ENCODE data around the gene EML6. TPM values are rescaled to one million over a fixed set of nuclear protein-coding genes. Genes with fewer than 3 reads are reported as not detected.
A peak's percentile ranks its signal among the peaks of the same experiment; 100 is the strongest.

The EML6 gene
- polyA plus RNA-seq, 2 of the 4 experiments (the other 2 are of a cell fraction) = 1.4 to 1.5 TPM

DNA sequence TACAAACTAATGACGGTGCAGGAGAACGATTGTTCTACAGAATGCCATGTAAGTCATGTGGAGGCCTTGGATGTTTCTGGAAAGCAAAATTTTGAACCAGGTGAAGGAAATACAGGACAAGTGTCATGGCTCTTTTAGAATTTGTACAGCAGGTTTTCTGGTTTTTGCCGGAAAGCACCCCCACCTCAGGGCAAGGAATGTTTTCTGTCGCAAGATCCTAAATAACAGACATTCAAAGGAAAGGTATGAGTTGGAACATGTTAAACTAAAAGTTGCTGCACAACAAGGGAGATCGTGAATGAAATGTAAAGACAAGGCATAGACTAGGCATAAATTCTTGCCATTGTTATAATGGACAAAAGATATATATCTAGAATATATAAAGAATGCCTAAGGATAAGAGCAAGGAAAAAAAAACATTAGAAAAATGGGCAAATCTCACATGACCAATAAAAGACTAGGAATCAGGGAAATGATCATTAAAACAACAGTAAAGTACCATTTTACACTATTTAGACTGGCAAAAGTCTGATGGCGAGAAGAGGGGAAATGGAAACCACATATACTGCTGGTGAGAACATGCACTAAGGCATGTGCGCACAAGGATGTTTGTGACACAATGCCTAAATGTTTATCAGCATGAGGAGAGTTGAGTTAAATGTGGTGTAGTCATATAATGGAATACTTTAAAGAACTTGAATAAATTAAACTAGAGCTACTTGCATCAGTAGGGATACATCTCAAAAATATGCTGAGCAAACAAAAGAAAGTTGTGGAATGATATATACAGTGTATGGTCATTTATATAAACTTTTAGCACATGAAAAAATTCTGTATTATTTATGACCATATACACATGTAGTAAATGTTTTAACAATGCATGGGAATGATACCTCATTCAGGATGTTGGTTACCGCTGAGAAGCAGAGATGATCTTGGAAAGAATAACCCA is 127.0 kb downstream of the EML6 start:
- no peaks in the 10 kb centered on the region for H3K9me3 ChIP-seq
- H3K27ac ChIP-seq = no peak overlapping the region
- POLR2A ChIA-PET = no interaction called here
- ATAC-seq (no peak), FAIRE-seq (no peak), DNase-seq (ENCODE audit: low read depth in 1 of 2, low spot score in 1 of 2) (no peak)
- no peaks in the 10 kb centered on the region for H3K4me1 ChIP-seq
- CTCF ChIA-PET = interaction anchor here (1.0 kb wide), 1 partner anchor 11 kb away, joined by 4 read pairs; no protein-coding TSS in a partner anchor
- 87% methylated on average over 8 of the region's 8 CpGs for WGBS (ENCODE audit: missing lambda C conversion rate)
- no peak overlapping the region for H3K4me3 ChIP-seq
- no peak for TF ChIP-seq CEBPB (IDR thresholded peaks at IDR 0.05)
- TF ChIP-seq MAFK (IDR thresholded peaks at IDR 0.05; ENCODE audit: partially characterized antibody) = peak; percentile 81
- no peak overlapping the region for H3K4me2 ChIP-seq

DNA sequence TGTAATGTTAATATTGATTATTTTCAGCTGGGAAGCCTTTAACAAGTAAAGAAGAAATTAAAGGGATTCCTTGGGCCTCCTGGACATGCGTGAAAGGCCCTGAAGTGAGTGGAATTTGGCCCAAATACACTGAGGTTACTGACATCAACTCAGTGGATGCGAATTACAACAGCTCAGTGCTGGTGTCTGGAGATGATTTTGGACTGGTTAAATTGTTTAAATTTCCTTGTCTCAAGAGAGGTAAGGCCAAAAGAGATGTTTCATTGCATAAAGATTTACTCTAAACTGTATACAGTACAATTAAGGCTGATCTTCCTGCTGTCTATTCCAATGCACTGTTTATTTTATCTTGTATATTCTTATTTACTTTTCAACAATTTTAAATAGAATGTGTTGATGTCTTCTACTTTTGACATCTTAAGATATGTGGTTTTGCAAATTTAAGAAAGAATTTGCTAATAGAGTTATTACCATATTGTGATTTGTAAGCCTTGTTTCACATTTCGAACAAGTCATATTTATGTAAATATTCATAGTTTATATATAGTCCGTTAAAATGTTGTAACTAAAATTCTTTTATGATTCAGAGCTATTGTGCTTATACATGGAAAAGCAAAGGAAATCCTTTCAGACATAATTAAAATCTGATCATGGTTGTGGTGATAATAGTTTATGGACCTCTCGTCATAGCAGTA is 130.3 kb downstream of the EML6 start:
- no peak for DNase-seq (ENCODE audit: low read depth in 1 of 2, low spot score in 1 of 2)
- no peaks in the 10 kb centered on the region for H3K9me3 ChIP-seq
- no peak for ATAC-seq
- no peak overlapping the region for H3K4me2 ChIP-seq
- no peak for FAIRE-seq
- 84% methylated on average over 5 of the region's 5 CpGs for WGBS (ENCODE audit: missing lambda C conversion rate)
- TF ChIP-seq, protein P1, sequence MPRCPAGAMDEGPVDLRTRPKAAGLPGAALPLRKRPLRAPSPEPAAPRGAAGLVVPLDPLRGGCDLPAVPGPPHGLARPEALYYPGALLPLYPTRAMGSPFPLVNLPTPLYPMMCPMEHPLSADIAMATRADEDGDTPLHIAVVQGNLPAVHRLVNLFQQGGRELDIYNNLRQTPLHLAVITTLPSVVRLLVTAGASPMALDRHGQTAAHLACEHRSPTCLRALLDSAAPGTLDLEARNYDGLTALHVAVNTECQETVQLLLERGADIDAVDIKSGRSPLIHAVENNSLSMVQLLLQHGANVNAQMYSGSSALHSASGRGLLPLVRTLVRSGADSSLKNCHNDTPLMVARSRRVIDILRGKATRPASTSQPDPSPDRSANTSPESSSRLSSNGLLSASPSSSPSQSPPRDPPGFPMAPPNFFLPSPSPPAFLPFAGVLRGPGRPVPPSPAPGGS (IDR thresholded peaks at IDR 0.05) = no peak
- TF ChIP-seq, protein P2, sequence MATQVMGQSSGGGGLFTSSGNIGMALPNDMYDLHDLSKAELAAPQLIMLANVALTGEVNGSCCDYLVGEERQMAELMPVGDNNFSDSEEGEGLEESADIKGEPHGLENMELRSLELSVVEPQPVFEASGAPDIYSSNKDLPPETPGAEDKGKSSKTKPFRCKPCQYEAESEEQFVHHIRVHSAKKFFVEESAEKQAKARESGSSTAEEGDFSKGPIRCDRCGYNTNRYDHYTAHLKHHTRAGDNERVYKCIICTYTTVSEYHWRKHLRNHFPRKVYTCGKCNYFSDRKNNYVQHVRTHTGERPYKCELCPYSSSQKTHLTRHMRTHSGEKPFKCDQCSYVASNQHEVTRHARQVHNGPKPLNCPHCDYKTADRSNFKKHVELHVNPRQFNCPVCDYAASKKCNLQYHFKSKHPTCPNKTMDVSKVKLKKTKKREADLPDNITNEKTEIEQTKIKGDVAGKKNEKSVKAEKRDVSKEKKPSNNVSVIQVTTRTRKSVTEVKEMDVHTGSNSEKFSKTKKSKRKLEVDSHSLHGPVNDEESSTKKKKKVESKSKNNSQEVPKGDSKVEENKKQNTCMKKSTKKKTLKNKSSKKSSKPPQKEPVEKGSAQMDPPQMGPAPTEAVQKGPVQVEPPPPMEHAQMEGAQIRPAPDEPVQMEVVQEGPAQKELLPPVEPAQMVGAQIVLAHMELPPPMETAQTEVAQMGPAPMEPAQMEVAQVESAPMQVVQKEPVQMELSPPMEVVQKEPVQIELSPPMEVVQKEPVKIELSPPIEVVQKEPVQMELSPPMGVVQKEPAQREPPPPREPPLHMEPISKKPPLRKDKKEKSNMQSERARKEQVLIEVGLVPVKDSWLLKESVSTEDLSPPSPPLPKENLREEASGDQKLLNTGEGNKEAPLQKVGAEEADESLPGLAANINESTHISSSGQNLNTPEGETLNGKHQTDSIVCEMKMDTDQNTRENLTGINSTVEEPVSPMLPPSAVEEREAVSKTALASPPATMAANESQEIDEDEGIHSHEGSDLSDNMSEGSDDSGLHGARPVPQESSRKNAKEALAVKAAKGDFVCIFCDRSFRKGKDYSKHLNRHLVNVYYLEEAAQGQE (IDR thresholded peaks at IDR 0.05) = no peak
- TF ChIP-seq NR3C1 (IDR thresholded peaks at IDR 0.05) (no peak), CBX8 (IDR thresholded peaks at IDR 0.05) (no peak), NPAS2 (CRISPR knock-in tag; IDR thresholded peaks at IDR 0.05; ENCODE audit: borderline replicate concordance) (no peak), HOXB13 (CRISPR knock-in tag; IDR thresholded peaks at IDR 0.05; ENCODE audit: low read depth) (no peak), CBX2 (IDR thresholded peaks at IDR 0.05; ENCODE audit: borderline replicate concordance, low read depth) (no peak), SMC3 (IDR thresholded peaks at IDR 0.05) (no peak), RNF2 (IDR thresholded peaks at IDR 0.05; ENCODE audit: borderline replicate concordance, low read depth) (no peak), ZFP36 (IDR thresholded peaks at IDR 0.05; ENCODE audit: borderline replicate concordance, partially characterized antibody) (no peak), FOXS1 (CRISPR knock-in tag; IDR thresholded peaks at IDR 0.05) (no peak), MAFK (IDR thresholded peaks at IDR 0.05; ENCODE audit: partially characterized antibody) (no peak), KDM1A (IDR thresholded peaks at IDR 0.05; ENCODE audit: low read depth) (no peak), GATA3 (IDR thresholded peaks at IDR 0.05; ENCODE audit: borderline replicate concordance) (no peak), BHLHE40 (IDR thresholded peaks at IDR 0.05; ENCODE audit: low read depth, low read length) (no peak), HDAC2 (IDR thresholded peaks at IDR 0.05) (no peak)
- TF ChIP-seq, protein P3, sequence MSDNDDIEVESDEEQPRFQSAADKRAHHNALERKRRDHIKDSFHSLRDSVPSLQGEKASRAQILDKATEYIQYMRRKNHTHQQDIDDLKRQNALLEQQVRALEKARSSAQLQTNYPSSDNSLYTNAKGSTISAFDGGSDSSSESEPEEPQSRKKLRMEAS (IDR thresholded peaks at IDR 0.05) = no peak
- TF ChIP-seq, protein P4, sequence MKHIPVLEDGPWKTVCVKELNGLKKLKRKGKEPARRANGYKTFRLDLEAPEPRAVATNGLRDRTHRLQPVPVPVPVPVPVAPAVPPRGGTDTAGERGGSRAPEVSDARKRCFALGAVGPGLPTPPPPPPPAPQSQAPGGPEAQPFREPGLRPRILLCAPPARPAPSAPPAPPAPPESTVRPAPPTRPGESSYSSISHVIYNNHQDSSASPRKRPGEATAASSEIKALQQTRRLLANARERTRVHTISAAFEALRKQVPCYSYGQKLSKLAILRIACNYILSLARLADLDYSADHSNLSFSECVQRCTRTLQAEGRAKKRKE (CRISPR knock-in tag; IDR thresholded peaks at IDR 0.05; ENCODE audit: low read depth) = no peak
- ChIA-PET POLR2A (no interaction called here), CTCF (interaction anchor here (4.0 kb wide), 1 partner anchor 15 kb away, joined by 21 read pairs; no protein-coding TSS in a partner anchor)
- no peak overlapping the region for H3K27ac ChIP-seq
- H3K4me3 ChIP-seq = no peak overlapping the region
- H3K4me1 ChIP-seq = peaks cover 11% of the 10 kb centered on the region

All from A549 (cell line).